DLD1 (cell line): ENCODE data around the gene USP11.

ENCODE experiments used
- in situ Hi-C: cut with HindIII; loops from 2 replicates; pipeline ENCODE4 v1.10.0; 2017; ENCODE audit warnings: low sequenced_read_pairs

Gene USP11

GRCh38 chrX:47224266-47224895 lies 8.4 kb upstream of the USP11 start:
- in situ Hi-C loops, result no loop called here

DNA sequence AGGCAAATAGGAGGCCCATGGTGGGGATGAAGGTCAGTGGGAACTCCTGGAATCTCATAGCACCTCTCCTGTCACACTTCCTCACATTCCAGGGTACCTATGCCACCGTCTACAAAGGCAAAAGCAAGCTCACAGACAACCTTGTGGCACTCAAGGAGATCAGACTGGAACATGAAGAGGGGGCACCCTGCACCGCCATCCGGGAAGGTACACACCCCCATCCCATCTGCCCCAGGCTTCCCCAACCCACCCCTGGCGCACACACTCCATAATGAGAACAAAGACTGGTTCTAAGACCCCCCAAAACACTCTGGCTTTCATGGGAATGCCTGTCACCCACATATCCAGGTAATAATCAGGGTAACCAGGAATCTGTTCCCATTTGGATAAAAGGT lies 7.9 kb upstream of the USP11 start:
- in situ Hi-C loops, result no loop called here

GRCh38 chrX:47226071-47226470 lies 6.7 kb upstream of the USP11 start:
- in situ Hi-C loops, result no loop called here

DNA sequence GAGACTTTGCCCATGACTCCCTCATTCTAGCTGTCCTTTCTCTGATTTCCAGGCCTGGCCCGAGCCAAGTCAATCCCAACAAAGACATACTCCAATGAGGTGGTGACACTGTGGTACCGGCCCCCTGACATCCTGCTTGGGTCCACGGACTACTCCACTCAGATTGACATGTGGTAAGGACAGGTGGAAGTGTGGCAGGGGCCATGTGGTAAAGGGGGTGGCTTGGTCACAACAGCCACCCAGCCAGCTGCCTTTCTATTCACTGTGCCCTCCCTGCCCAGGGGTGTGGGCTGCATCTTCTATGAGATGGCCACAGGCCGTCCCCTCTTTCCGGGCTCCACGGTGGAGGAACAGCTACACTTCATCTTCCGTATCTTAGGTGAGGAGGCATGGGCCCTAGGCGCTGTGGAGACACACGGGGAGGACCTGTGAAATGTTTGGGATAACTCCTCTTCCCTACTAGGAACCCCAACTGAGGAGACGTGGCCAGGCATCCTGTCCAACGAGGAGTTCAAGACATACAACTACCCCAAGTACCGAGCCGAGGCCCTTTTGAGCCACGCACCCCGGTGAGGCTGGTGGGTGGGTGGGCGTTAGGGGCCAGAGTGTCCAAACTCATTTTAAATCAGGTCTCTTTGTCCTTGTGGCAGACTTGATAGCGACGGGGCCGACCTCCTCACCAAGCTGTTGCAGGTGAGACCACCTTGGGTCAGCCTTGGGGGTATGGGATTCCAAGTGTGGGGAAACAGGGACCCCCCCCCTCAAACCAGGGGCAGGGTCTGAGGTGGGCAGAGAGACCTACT lies 6.1 kb upstream of the USP11 start:
- in situ Hi-C loops, result no loop called here

GRCh38 chrX:47227334-47227583 lies 5.5 kb upstream of the USP11 start:
- in situ Hi-C loops, result no loop called here

DNA sequence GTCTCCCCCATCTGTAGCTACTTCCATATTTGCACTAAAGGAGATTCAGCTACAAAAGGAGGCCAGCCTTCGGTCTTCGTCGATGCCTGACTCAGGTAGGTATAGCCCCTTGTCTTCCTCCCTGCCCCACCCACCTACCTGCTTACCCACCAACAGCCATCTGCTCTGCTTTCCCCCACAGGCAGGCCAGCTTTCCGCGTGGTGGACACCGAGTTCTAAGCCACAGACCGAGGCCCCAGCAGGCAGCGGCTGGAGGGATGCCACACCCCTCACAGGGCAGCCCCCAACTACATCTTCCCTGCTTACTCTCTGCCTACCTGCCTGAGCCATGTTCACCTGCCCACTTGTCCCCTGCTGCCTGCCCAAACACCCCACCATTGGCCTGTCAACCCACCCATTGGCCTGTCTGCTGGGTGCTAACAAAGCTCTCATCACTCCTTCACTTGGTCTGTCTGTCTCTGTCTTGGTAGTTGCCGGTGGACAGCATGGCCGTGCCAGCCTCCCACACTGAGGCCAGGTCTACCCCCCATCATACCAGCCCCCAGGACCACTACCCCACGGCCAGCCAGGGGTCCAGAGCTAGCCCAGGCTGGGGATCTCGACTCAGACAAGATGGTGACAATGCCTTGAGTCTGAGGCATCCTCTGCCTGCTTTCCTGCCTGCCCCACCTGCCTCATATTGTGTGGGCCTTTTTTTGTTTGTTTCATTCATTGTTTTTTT lies 4.1 kb upstream of the USP11 start:
- in situ Hi-C loops, result no loop called here

- in situ Hi-C loops, result no loop called here
Observed at GRCh38 chrX:47229427-47229826, 3.4 kb upstream of the USP11 start.

- in situ Hi-C loops, result no loop called here
Observed at GRCh38 chrX:47230136-47230868, 2.5 kb upstream of the USP11 start.

DNA sequence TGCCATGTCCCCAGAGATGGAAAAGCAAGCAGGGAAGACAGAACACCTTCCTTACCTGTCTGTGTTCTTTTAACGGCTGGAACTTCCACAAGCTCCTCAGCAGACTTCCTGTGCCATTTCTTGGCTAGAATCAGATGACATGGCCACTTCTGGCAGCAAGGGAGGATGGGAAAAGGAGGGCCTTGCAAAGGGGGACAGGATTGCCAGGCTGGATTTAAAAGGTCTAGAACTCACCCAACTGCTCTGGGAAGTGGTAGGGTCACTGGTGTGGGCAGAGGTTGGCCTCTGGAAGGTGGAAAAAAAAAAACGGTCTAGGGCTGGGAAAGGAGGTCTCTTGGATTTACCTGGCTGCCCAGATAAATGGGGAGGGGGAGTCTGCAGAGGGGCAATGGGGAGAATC lies 1.6 kb upstream of the USP11 start:
- in situ Hi-C loops, result no loop called here

GRCh38 chrX:47232197-47232802 lies 509 bp upstream of the USP11 start:
- in situ Hi-C loops, result no loop called here

- in situ Hi-C loops, result no loop called here
Observed at GRCh38 chrX:47233333-47234113, 714 bp downstream of the USP11 start.

DNA sequence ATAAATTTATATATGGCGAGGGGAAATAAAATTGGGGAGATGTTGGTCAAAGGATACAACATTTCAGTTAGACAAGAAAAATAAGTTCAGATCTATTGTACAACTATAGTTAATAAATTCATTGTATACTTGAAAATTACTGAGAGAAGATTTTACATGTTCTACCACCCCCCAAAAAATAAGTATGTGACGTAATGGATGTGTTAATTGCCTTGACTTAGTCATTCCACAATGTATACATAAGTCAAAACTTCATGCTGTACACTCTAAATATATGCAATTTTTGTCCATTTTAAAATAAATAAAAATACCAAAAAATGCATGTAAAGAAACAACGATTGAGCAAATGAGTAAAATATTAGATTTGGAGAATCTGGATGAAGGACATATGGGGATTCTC lies 1.8 kb downstream of the USP11 start:
- in situ Hi-C loops, result no loop called here

- in situ Hi-C loops, result no loop called here
Observed at GRCh38 chrX:47235691-47236103, 2.9 kb downstream of the USP11 start.

DNA sequence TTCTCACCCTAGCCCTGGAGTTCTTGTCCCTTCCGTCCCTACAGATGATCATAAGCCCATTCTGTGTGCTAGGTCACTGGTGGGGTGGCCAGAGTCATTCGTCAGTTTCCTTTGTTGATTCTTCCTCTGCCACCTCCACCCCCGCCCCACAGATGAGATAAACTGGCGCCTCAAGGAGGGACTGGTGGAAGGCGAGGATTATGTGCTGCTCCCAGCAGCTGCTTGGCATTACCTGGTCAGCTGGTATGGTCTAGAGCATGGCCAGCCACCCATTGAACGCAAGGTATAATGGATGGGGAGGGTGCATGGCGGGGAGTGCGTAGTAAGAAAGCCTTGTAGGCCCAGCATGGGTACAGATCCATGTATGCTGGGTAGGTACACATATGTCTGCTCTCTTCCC lies 6.4 kb downstream of the USP11 start:
- in situ Hi-C loops, result no loop called here

DNA sequence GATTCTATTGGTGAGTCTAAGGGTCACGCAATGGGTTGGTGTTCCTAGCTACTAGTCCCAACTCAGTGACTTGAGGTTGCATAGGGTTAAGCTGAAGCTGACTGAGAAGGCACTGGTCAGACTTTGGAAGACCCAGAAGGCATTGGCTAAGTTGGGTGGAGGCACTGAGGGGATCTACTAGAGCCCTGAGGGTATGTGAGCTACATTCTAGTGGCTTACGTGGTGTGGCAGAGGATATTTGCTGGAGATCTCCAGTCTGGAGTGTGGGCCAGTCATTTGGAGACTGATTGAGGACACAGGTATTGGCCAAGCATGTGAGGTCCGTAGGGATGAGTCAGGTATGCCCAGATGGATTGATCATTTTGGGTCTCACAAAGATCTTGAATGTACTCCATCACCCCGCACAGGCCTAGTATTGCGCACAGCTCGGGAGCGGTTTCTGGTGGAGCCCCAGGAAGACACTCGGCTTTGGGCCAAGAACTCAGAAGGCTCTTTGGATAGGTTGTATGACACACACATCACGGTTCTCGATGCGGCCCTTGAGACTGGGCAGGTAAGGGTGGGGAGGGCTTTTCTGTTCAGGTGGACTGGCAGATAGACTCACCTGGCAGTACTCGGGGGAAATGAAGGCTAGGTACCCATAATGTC lies 7.2 kb downstream of the USP11 start:
- in situ Hi-C loops, result no loop called here

- in situ Hi-C loops, result no loop called here
Observed at GRCh38 chrX:47240619-47241018, 7.8 kb downstream of the USP11 start.

GRCh38 chrX:47241201-47242011 lies 8.6 kb downstream of the USP11 start:
- in situ Hi-C loops, result no loop called here

- in situ Hi-C loops, result no loop called here
Observed at GRCh38 chrX:47242321-47242720, 9.5 kb downstream of the USP11 start.

DNA sequence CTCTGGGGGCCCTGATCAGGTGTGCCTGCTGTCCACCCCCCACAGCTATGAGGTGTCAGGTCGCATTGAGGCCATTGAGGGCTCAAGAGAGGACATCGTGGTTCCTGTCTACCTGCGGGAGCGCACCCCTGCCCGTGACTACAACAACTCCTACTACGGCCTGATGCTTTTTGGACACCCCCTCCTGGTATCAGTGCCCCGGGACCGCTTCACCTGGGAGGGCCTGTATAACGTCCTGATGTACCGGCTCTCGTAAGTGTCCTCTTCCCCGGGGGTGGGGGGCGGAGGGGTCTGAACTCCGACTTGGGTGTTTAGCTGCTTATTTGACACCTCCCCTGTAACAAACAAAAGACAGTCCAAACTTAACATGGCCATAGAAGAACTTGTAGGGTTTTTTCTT lies 10.5 kb downstream of the USP11 start:
- in situ Hi-C loops, result no loop called here
